Middle frontal gyrus (tissue), 1 donor: ENCODE measurements around the gene FGFR4.
"Not testable (repeated sequence)": the region's sequence is repeated elsewhere in the genome, so short reads cannot be mapped to it uniquely, and the experiment has no call there.

Experiments used
- DNase-seq: peaks from one replicate; pipeline ENCODE4 v3.0.0-alpha.2; 2015; ENCODE audit warnings: low spot score; ENCODE audit errors: extremely low spot score

Gene FGFR4

GRCh38 chr5:177086654-177087397 is at the start of gene FGFR4:
Gene FGFR4 (plus strand): TSS chr5:177086915. CDS start chr5:177089603, 2,688 bp downstream.
- no peak for DNase-seq

- DNase-seq, result no peak
Measured at GRCh38 chr5:177036921-177037320, 49.8 kb upstream of the FGFR4 start.

GRCh38 chr5:177040814-177041420 is 45.8 kb upstream of the FGFR4 start:
- DNase-seq, result no peak

- DNase-seq, result no peak
Measured at GRCh38 chr5:177041936-177042335, 44.8 kb upstream of the FGFR4 start.

DNA sequence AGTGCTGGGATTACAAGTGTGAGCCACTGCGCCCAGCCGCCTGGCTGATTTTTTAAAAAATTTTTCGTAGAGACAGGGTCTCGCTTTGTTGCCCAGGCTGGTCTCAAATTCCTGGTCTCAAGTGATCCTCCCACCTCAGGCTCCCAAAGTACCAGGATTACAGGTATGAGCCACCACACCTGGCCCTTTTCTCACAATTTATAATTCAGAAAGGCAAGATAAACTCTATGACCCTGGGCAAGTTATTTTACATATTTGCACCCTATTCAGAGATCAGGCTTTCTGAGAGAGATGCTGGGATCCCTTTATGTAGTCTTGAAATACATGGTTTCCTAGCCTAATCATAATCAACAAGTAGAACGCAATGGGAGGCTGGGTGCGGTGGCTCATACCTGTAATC is 43.6 kb upstream of the FGFR4 start:
- DNase-seq, result no peak

GRCh38 chr5:177043958-177044357 is 42.8 kb upstream of the FGFR4 start:
- DNase-seq, result no peak

DNA sequence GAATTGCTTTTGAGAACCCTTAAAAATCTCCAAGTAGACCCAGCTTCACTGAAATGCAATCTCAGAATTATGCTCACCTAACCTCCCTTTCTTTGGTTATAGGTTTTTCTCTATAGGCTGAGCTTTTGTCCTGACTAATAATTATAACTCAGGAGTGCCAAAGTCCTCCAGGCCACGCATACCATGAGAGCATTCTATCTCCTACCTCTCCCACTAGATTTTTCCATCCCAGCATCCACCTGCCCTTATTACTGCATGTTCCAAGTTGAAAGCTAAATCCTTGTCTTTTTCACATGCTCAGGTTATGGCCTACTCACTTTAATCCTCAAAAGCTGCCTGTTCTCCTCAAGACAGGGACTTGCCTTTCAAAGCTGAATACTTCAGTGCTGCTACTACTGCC is 42.1 kb upstream of the FGFR4 start:
- DNase-seq, result no peak

- DNase-seq, result no peak
Measured at GRCh38 chr5:177045631-177046030, 41.1 kb upstream of the FGFR4 start.

DNA sequence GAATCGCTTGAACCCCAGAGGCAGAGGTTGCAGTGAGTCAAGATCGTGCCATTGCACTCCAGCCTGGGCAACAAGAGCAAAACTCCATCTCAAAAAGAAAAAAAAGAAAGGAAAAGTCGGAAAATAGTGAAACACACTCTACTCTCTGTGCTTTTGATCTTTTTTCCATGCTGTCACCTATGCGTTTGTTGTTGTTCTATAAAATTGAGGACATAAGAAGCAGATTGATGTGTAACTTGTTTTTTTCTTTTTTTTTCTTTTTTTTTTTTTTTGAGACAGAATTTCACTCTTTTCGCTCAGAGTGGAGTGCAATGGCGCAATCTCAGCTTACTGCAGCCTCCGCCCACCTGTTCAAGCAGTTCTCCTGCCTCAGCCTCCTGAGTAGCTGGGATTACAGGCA is 38.2 kb upstream of the FGFR4 start:
- not testable (repeated sequence) for DNase-seq

- no peak for DNase-seq
Measured at GRCh38 chr5:177049285-177049684, 37.4 kb upstream of the FGFR4 start.

DNA sequence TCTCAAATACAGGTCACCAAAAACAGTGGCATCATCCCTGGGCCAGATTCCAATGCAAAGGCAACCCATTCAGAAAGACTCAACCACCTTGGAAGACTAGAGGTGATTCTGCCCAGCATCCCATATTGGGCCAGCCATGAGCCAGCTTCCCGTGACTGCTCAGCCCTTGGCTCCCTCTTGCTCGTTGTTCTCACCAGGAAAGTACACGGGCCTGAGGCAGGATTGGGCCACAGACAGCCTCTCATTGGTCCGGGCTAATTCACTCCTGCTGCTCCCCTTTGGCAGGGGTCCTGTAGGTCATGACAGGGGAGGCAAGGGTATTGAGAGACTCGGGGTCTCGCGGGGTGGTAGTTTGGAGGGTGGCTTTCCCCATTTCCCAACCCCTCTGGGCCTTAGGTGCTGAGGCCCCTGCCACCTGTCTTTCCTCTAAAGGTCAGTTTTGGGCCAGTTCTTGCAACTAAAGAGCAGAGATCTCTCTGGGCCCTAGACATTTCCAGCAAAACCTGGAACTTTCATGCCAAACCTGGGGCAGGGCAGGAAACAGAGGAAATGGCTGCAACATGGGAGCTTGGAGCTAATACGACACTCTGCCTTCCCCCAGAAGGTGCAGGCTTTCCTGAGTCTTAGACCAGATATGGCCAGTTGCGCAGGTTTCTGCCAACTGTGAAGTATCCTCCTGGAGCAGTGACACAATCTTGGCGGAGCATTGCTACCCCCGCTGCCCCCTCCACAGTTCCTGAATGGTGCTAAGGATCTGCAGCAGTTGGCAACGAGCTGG is 22.0 kb upstream of the FGFR4 start:
- no peak for DNase-seq

DNA sequence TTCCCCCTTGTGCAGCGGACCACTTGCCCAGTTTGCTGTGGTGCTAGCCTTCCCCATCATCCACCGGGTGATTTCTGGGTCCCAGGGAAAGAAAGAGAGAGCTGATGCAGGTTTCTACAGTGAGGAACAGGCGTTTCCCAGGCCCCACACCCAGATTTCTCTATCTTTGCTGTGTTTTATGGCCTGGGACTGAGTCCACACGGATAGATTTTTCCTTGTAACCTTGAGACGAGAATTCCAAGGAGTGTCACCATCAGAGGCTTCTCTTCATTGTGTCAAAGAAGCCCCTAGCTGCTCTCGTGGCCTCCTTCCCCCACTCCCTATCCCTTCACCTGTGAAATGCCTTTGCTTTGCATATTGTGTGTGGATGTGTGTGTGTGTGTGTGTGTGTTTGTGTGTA is 21.2 kb upstream of the FGFR4 start:
- no peak for DNase-seq

GRCh38 chr5:177066224-177066623 is 20.5 kb upstream of the FGFR4 start:
- no peak for DNase-seq

GRCh38 chr5:177067503-177067902 is 19.2 kb upstream of the FGFR4 start:
- DNase-seq, result no peak

DNA sequence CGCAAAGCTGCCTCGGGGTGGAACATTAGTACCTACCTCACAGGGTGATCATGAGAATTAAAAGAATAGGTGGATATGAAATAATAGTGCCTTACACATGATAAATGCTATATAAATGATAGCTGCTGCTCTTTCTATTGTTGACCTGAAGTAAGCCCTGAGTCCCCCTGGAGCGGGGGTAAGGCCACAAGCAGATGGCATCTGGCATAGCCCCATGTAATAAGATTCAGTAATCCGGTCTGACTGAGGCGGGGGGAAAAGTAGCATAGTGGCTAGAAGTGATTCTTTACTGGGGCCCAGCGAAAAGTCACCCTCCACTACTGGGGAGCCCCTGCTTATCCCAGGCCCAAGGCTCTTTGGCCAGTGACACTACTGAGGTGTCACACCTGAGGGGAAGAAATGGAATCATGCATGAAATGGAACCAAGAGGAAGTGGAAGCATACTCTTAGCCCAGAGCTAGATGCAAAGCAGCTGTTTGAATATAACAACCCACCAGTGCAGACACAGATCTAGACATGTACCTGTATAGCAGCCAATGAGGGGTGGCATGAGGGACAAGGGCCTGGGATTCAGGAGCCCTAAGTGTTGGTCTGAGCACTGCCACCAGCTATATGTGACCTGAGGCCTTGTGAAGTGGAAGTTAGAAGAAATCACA is 16.1 kb upstream of the FGFR4 start:
- no peak for DNase-seq

DNA sequence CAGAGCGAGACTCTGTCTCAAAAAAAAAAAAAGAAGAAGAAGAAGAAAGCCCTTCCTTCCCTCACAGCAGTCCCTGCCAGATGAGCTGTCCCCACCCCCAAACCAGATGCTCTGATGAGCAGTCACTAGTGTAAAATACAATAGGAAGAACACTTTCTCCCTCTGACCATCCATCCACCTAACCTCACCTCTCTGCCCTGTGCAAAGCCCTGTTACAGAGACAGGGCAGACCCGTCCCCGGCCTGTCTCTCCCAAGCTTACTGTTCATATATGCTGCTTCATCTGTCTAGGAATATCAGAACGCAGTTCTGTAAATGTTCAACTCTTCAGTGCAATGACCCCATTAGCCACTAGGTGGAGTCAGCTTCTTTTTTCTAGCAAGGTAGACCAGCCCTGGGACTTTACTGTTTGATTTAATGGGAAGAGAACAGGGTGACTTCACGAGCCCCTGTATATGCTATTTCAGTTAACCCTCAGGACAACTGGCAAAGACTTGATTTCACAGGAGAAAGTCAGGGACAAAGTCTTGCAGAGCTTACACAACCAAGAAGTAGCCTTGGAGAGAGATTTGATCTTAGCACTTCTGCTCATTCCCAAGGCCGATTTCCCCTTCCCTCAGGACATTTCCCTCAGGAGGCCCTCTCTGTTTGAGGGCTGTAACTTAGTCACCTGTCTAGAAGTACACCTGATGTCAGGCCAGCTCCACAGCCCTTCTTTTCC is 14.9 kb upstream of the FGFR4 start:
- peak; percentile 81 for DNase-seq

GRCh38 chr5:177077335-177077734 is 9.4 kb upstream of the FGFR4 start:
- DNase-seq, result no peak

DNA sequence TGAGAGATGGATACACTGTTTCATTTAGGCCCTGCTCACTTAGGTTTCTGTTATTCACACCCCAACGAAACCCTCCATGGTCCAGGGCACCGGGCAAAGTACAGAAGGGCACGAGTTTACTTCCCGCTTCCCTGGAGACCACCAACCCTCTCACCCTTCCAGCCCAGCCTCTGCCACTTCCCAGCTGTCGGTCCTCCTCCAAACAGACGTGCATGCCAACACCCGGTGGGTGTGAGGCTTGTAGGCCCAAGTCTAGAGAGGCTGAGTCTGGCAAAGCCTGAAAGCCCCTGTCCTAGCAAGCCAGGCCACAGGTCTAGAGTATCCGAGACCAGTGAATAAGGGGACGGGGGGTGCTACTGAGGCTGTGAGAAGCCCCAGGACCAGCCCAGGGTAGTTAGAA is 7.1 kb upstream of the FGFR4 start:
- DNase-seq, result no peak

- DNase-seq, result no peak
Measured at GRCh38 chr5:177080265-177080664, 6.5 kb upstream of the FGFR4 start.

DNA sequence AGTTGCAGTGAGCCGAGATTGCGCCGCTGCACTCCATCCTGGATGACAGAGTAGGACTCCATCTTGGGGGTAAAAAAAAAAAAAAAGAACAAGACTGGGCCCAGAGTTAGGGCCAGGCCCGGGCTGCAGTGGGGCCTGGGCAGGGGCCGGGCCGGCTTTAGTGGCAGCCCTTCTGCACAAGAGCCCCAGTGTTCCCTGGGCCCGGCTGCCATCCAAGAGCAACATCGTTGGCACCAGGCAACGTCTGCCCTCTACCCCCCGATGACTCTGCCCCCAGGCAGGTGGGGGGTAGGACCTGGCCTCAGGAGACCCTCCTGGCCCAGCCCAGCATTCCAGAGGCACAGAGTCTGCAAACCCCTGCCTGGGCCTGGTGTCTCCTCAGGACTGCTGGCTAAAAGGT is 4.9 kb upstream of the FGFR4 start:
- no peak for DNase-seq

DNA sequence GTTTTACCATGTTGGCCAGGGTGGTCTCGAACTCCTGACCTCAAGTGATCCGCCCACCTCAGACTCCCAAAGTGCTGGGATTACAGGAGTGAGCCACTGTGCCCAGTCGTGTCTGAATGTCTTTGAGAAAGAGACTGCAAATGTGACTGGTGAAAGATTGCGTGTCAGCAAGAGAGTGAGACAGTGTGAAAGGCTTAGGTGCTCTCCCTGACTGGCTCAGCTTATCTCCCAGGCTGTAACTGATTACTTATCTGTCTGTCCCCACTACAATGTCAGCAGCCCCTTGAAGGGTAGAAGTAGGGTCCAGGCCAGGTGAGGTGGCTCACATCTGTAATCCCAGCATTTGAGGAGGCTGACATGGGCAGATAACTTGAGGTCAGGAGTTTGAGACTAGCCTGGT is 3.4 kb upstream of the FGFR4 start:
- DNase-seq, result no peak
